Skeletal muscle tissue (tissue), 4 donors: Measurements from ENCODE around the gene ST3GAL6. TPM values are rescaled to one million over a fixed set of nuclear protein-coding genes. Genes with fewer than 3 reads are reported as not detected.
A peak's percentile ranks its signal among the peaks of the same experiment; 100 is the strongest.

ENCODE experiments used
- H3K27ac ChIP-seq: one replicate; pipeline ENCODE4 v1.7.0; 2013; ENCODE audit warnings: mild to moderate bottlenecking, low read depth, low read length, inconsistent platforms
- H3K27me3 ChIP-seq, 3 donors: one replicate each; pipeline ENCODE4 v1.7.0; 2013; ENCODE audit warnings: low read length in 3 of 3; ENCODE audit not compliant: control insufficient read depth in 3 of 3, insufficient read depth in 3 of 3
- H3K36me3 ChIP-seq, 3 donors: one replicate each; pipeline ENCODE4 v1.7.0; 2013; ENCODE audit warnings: low read length in 3 of 3; ENCODE audit not compliant: control insufficient read depth in 3 of 3, insufficient read depth in 3 of 3
- H3K4me1 ChIP-seq, 3 donors: one replicate each; pipeline ENCODE4 v1.7.0; 2013; ENCODE audit warnings: low read length in 3 of 3, mild to moderate bottlenecking in 3 of 3; ENCODE audit not compliant: control insufficient read depth in 3 of 3, insufficient read depth in 3 of 3
- H3K4me3 ChIP-seq, 3 donors: one replicate each; pipeline ENCODE4 v1.7.0; 2013; ENCODE audit warnings: low read length in 3 of 3
- H3K9ac ChIP-seq, 3 donors: one replicate each; pipeline ENCODE4 v1.7.0; 2013; ENCODE audit warnings: low read length in 3 of 3, mild to moderate bottlenecking in 3 of 3, moderate library complexity in 2 of 3, low read depth in 1 of 3
- H3K9me3 ChIP-seq, 3 donors: one replicate each; pipeline ENCODE4 v1.7.0; 2013; ENCODE audit warnings: low read length in 3 of 3; ENCODE audit not compliant: control insufficient read depth in 3 of 3
- total RNA-seq: library from RNA; depleted of rRNA; stranded (reverse); fragments of >200 nt; gene quantifications from one replicate; pipeline ENCODE4 v1.2.3, GENCODE V29; 2014
- donor health status: Osteomylitis.

Gene ST3GAL6
- total RNA-seq, 1 donor from 2014 or later, result 14.1 TPM

DNA sequence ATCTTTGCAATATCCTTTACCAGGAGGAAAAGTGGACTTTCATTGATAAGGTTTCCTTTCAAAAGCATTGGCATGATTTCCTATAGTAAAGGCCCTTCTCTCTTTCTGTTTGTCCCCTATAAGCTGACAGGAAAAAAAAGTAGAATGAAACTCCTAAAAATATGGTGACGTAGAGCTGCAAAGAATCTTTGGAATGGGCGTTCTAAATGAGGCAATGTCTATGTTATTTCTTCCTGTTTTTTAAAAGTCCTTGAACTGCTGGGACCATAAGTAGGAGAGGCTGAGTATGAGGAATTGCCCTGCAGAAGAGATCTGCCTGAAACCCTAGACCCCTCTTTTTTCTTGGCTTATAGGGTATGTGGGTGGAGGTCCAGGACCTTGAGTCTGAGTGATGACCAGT, 17.2 kb downstream of the ST3GAL6 start:
- Histone ChIP-seq H3K27me3 (no peaks in the 10 kb centered on the region), H3K4me1 (peaks cover 9 to 18% (median 13%) of the 10 kb centered on the region in 3 donors), H3K4me3 (no peak overlapping the region), H3K27ac (no peak overlapping the region), H3K9ac (no peak overlapping the region), H3K9me3 (no peaks in the 10 kb centered on the region), H3K36me3 (no peaks in the 10 kb centered on the region)

- H3K4me1 ChIP-seq, result peaks cover 6 to 25% (median 13%) of the 10 kb centered on the region in 3 donors
- H3K36me3 ChIP-seq, result no peaks in the 10 kb centered on the region
- no peaks in the 10 kb centered on the region for H3K9me3 ChIP-seq
These were observed 19.8 kb downstream of the ST3GAL6 start for GRCh38 chr3:98782824-98783500.

GRCh38 chr3:98784042-98784441, 20.9 kb downstream of the ST3GAL6 start:
- Histone ChIP-seq H3K4me3 (no peak overlapping the region), H3K36me3 (no peaks in the 10 kb centered on the region), H3K4me1 (peaks cover 3 to 15% (median 6%) of the 10 kb centered on the region in 3 donors), H3K9me3 (no peaks in the 10 kb centered on the region), H3K27me3 (no peaks in the 10 kb centered on the region), H3K9ac (no peak overlapping the region), H3K27ac (no peak overlapping the region)

More at GRCh38 chr3:98782824-98783500, 19.8 kb downstream of the ST3GAL6 start:
- Histone ChIP-seq H3K9ac (no peak overlapping the region), H3K27ac (no peak overlapping the region), H3K27me3 (no peaks in the 10 kb centered on the region), H3K4me3 (no peak overlapping the region)

DNA sequence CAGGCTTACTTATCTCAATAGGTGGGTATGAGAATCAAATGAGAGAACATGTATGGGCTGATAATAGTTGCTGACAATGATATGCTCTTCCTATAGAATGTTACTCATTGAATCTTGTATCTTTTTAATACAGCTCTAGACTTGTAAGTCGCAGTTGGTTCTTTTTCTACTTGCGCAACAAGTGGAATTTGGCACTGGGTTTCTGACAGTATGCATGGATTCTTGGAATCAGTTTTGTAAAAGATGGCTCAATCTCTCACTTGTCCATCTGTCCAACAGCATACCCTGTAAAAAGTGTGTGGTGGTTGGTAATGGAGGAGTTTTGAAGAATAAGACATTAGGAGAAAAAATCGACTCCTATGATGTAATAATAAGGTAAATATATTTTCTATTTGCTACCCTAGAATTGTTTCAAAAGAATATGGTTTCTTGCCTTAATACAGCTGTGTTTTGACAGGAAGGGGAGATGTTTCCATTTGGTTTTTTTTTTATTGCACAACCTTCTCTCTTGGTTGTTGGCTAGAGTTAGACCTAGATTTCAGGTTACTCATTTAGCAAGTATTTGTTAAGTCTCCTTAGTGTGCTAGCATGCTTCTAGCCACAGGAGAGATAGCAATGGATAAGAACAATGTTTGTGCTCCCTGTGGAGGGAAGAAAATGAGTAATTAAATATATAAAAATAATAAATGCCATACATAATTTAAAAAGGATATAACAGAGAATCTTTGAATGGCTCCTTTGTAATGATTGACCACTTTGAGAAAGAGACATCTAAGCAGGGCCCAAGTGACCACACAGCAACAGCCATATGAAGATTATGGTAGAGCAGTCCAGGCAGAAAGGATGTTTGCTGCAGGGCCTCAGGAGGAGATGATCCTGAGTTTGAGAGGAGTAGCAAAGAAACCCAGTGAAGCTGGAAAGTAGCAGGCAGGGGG, 21.8 kb downstream of the ST3GAL6 start:
- Histone ChIP-seq H3K4me3 (no peak overlapping the region), H3K9ac (no peak overlapping the region), H3K9me3 (no peaks in the 10 kb centered on the region), H3K36me3 (no peaks in the 10 kb centered on the region), H3K27ac (peak overlapping the region; percentile 0), H3K27me3 (no peaks in the 10 kb centered on the region), H3K4me1 (peaks cover 3 to 12% (median 6%) of the 10 kb centered on the region in 3 donors)

GRCh38 chr3:98786364-98787006, 23.3 kb downstream of the ST3GAL6 start:
- Histone ChIP-seq H3K9ac (no peak overlapping the region), H3K4me3 (no peak overlapping the region), H3K4me1 (peaks cover 3 to 12% (median 3%) of the 10 kb centered on the region in 3 donors), H3K27me3 (no peaks in the 10 kb centered on the region), H3K27ac (peak overlapping the region; percentile 37), H3K36me3 (no peaks in the 10 kb centered on the region), H3K9me3 (no peaks in the 10 kb centered on the region)

DNA sequence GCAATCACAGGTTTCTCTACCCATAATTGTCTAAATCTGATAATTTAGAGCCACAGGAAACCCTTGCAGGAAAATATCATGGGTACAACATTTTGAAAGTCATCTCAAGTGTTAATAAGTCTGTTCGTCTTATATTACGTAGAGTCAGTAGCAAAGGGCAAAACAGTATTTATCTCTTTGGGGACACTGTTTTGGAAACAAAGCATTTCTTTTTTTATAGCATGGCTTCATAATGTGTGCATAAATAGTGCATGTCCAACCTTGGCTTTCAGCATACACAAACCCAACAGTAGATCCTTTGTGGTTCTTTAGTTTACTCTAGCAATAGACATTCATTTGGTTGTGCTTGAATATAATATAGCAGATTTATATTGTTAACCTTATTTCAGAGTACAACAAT, 24.0 kb downstream of the ST3GAL6 start:
- Histone ChIP-seq H3K4me3 (no peak overlapping the region), H3K36me3 (no peaks in the 10 kb centered on the region), H3K9me3 (no peaks in the 10 kb centered on the region), H3K9ac (no peak overlapping the region), H3K4me1 (peaks cover 3 to 12% (median 3%) of the 10 kb centered on the region in 3 donors), H3K27me3 (no peaks in the 10 kb centered on the region), H3K27ac (peak overlapping the region; percentile 37)

DNA sequence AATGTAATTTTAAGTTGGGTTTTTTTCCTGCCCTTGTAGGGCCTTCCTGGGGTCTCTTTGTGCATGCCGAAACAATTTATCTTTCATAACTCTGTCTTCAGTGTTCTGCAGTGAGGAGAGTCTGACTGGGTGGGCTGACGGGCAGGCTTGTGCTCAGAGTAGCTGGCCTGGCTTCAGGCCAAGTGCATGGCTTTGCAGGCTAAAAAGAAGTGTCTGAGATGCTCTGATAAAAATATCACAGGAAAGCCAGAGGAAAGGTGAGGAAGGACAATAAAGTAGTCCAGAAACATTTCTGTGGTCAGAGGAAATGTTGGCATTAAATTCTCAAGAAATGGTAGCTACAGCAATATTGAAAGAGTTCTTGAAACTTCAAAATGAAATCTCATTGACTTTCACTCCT, 25.5 kb downstream of the ST3GAL6 start:
- Histone ChIP-seq H3K9ac (no peak overlapping the region), H3K27ac (no peak overlapping the region), H3K4me3 (no peak overlapping the region), H3K27me3 (no peaks in the 10 kb centered on the region), H3K4me1 (peaks cover 3 to 12% (median 3%) of the 10 kb centered on the region in 3 donors), H3K36me3 (no peaks in the 10 kb centered on the region), H3K9me3 (no peaks in the 10 kb centered on the region)

DNA sequence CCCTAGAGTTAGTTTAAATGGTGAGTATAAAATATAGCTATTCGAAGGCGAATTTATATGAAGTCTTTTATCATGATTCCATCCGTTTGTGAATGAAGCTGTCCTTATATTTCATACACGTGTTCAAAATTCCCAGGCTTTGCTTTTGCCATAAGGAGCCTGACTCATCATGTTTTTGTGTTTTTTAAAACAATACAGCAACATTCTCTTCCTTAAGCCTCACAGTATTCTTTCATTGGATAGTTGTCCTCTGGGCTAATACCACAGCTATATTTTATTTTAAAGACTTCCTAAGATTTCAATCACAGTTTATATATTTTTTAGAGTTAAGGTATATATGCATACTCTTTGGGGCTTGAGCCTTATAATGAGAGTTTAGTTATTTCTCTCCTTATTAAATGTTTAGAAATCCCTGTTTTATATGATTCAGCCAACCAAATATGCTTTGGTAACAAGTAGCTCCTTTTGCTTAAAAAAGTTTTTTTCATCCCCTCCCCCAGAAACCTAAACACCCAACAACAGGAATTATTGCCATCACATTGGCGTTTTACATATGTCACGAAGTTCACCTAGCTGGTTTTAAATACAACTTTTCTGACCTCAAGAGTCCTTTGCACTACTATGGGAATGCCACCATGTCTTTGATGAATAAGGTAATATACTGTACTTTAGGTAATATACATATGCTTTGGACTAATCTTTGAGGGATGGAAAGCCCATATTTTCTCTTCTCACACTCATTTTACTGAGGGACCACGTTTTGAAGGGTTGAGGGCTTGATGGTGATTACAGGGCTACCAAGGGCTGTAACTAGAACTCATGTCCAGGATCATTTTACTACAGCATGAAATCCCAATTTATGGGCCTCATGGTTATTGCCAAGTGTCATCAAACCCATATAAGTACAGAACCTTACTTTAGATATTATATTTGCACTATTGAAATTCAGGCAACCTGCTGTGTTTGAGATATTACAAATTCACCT, 28.5 kb downstream of the ST3GAL6 start:
- Histone ChIP-seq H3K27me3 (no peaks in the 10 kb centered on the region), H3K9me3 (no peaks in the 10 kb centered on the region), H3K27ac (no peak overlapping the region), H3K4me3 (no peak overlapping the region), H3K36me3 (peaks cover 0 to 3% (median 0%) of the 10 kb centered on the region in 3 donors), H3K4me1 (no peaks in the 10 kb centered on the region), H3K9ac (no peak overlapping the region)

DNA sequence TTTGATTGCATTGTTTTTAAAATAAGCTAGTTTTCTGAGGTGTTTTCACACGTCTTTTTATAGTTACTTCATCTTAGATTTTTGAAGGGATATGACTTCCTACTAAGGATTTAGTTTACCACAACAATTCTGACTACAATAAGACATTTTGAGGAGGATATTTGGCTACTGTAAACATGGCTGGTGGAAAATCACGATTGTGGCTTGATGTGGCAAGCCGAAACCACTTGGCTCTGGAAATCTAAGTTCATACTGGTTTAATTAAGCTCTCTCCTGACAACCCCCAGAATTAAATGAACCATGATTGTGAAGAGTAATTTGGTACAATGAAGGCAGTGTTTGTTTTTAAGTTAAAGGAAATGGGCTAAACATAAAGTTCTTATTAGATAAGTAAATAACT, 30.8 kb downstream of the ST3GAL6 start:
- H3K9ac ChIP-seq, result no peak overlapping the region
- H3K36me3 ChIP-seq, result peaks cover 0 to 3% (median 0%) of the 10 kb centered on the region in 3 donors

More for the DNA sequence above, 30.8 kb downstream of the ST3GAL6 start:
- Histone ChIP-seq H3K9me3 (no peaks in the 10 kb centered on the region), H3K4me3 (no peak overlapping the region), H3K27ac (no peak overlapping the region), H3K4me1 (no peaks in the 10 kb centered on the region), H3K27me3 (no peaks in the 10 kb centered on the region)
